GM12878 (cell line): ENCODE data around the gene VPS45.

Source experiments
- HDAC6 ChIP-seq: fragments of 200-600 bp; sonication (generic); IDR thresholded peaks from one replicate; pipeline ENCODE4 v1.8.0; 2017; ENCODE audit warnings: antibody characterized with exemption; ENCODE audit not compliant: unreplicated experiment
- JUNB ChIP-seq: IDR thresholded peaks from 2 replicates; pipeline ENCODE4 v1.6.1; 2016; ENCODE audit warnings: antibody characterized with exemption, mild to moderate bottlenecking
- KDM1A ChIP-seq: fragments of 200-600 bp; sonication (generic); IDR thresholded peaks from 2 replicates; pipeline ENCODE4 v1.6.1; 2016; ENCODE audit warnings: borderline replicate concordance
- POLR2A ChIP-seq: IDR thresholded peaks from 2 replicates; pipeline ENCODE4 v1.6.1; 2011; ENCODE audit warnings: low read depth, mild to moderate bottlenecking, low read length
- TCF3 ChIP-seq: IDR thresholded peaks from 2 replicates; pipeline ENCODE4 v1.6.1; 2012; ENCODE audit warnings: low read depth, mild to moderate bottlenecking, low read length, borderline replicate concordance; ENCODE audit not compliant: insufficient read depth
- TF ChIP-seq, protein P1 (sequence below), 3 experiments: IDR thresholded peaks in 2 of 3; conservative IDR thresholded peaks in 1 of 3; 2 replicates each; pipeline ENCODE4 v1.5.1; 2011; ENCODE audit warnings: low read depth in 3 of 3, low read length in 3 of 3, mild to moderate bottlenecking in 3 of 3, control low read depth in 2 of 3, moderate library complexity in 2 of 3, inconsistent platforms in 1 of 3, mixed read lengths in 1 of 3; ENCODE audit not compliant: control insufficient read depth in 2 of 3, insufficient read depth in 1 of 3; ENCODE audit errors: extremely low read depth in 1 of 3
- TF ChIP-seq, protein P2 (sequence below): fragments of 450-650 bp; IDR thresholded peaks from 2 replicates; pipeline ENCODE4 v1.6.1; 2017; ENCODE audit warnings: antibody characterized with exemption, mild to moderate bottlenecking, moderate library complexity

DNA sequence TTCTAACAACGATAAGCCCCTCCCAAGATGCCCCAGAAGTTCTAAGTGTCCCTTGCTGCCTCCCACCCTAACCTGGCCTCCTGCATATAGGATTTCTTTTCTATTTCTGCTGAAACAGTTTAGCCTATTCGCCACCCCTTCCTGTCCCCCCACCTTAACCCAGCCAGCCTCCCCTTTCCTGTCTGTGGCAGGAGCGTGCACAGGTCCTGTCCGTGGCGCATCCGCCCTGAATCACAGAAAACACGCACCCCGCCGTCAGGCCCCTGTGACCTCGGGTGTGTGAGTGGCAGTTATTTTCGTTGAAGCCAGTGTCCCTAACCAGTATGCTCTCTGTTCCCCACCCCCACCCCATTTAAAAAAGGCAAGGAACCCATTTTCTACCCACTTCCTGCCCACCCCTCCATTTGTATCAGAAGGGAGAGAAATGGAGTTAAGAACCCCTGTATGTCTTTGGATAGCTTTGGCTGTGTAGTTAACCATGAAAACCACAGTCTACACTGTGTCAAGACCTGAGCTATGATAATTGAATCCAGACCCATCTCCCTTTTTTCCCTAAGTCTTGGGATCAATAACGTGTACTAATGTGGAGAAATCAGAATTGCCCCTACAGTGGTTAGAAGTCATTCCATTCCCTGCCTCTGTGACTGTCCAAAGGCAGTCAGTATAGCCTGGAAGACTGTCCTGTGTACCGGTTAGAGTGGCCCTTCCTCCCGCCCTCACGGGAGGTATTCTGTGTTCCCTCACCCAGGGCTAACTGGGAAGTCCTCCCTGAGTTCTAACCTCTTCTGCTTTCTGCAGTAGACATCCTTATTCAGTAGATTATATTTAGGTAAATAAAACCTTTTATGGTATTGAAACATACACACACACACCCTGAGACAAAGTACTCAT is 84.0 kb downstream of the VPS45 start:
- no peak for TF ChIP-seq TCF3
- TF ChIP-seq, protein P1, sequence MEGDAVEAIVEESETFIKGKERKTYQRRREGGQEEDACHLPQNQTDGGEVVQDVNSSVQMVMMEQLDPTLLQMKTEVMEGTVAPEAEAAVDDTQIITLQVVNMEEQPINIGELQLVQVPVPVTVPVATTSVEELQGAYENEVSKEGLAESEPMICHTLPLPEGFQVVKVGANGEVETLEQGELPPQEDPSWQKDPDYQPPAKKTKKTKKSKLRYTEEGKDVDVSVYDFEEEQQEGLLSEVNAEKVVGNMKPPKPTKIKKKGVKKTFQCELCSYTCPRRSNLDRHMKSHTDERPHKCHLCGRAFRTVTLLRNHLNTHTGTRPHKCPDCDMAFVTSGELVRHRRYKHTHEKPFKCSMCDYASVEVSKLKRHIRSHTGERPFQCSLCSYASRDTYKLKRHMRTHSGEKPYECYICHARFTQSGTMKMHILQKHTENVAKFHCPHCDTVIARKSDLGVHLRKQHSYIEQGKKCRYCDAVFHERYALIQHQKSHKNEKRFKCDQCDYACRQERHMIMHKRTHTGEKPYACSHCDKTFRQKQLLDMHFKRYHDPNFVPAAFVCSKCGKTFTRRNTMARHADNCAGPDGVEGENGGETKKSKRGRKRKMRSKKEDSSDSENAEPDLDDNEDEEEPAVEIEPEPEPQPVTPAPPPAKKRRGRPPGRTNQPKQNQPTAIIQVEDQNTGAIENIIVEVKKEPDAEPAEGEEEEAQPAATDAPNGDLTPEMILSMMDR (IDR thresholded peaks at IDR 0.05 in 2 of 3, conservative IDR thresholded peaks at IDR 0.05 in 1 of 3; ENCODE audit: control insufficient read depth in 2 of 3, extremely low read depth in 1 of 3, insufficient read depth in 1 of 3, low read depth in 3 of 3, low read length in 3 of 3) = no peak
- TF ChIP-seq HDAC6 = no peak
- TF ChIP-seq JUNB = no peak
- TF ChIP-seq, protein P2, sequence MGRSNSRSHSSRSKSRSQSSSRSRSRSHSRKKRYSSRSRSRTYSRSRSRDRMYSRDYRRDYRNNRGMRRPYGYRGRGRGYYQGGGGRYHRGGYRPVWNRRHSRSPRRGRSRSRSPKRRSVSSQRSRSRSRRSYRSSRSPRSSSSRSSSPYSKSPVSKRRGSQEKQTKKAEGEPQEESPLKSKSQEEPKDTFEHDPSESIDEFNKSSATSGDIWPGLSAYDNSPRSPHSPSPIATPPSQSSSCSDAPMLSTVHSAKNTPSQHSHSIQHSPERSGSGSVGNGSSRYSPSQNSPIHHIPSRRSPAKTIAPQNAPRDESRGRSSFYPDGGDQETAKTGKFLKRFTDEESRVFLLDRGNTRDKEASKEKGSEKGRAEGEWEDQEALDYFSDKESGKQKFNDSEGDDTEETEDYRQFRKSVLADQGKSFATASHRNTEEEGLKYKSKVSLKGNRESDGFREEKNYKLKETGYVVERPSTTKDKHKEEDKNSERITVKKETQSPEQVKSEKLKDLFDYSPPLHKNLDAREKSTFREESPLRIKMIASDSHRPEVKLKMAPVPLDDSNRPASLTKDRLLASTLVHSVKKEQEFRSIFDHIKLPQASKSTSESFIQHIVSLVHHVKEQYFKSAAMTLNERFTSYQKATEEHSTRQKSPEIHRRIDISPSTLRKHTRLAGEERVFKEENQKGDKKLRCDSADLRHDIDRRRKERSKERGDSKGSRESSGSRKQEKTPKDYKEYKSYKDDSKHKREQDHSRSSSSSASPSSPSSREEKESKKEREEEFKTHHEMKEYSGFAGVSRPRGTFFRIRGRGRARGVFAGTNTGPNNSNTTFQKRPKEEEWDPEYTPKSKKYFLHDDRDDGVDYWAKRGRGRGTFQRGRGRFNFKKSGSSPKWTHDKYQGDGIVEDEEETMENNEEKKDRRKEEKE = no peak
- TF ChIP-seq KDM1A = no peak
- peak; percentile 84 for TF ChIP-seq POLR2A
